ENCODE data around the gene SHMT2.

Gene SHMT2

DNA sequence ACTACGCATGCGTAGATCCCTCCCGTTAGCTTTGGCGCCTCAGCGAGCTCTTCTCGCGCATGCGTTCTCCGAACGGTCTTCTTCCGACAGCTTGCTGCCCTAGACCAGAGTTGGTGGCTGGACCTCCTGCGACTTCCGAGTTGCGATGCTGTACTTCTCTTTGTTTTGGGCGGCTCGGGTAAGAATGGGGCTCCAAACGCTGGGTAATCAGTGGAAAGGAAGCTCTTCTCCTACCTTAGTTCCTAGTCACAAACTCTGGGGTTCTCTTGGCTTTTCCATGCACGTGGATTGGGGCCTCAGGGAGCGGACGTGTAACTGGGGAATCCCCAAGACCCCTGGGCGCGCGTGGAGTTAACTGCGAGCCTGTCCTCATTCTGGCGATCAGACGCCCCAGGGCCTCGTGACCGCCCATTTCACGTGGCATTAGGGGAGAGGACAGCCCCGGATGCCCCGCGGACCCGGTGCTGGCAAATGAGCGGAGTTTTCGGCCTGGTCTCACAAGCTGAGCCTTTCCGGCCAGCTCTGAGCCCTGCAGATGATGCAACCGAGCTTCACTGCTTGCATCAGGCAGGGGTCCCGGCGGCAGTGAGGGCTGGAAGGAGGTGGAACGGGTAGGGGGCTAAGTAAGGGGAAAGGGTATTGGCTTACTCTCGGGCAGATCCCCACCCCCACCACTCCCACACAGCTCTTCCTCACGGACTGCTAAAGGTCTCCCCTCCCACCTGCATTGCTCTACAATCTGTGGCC lies at the start of gene SHMT2:
SHMT2 (plus strand) TSS at position 78 of the 747 bp plus-strand sequence; CDS start at position 146, 68 bp downstream.
- peak; percentile 94 for DNase-seq

DNA sequence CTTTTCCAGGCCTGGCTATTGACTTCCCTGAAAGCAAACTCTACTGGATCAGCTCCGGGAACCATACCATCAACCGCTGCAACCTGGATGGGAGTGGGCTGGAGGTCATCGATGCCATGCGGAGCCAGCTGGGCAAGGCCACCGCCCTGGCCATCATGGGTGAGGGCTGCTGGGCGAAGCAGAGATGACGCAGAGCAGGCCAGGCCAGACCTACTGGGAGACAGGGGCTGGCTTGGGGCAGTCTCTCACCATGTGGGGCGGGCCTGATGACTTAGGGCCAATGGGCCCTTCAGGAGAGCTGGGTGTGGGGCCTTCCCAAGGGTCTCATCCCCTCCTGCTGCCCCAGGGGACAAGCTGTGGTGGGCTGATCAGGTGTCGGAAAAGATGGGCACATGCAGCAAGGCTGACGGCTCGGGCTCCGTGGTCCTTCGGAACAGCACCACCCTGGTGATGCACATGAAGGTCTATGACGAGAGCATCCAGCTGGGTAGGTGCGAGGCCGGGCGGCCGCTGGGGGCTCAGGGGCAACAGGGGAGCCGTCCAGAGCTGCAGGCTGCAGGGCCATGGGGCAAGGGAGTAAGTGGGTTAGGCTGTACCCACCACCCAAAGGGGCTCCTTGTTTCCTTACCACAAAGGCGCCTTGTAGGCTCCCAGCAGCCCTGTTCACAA lies 49.1 kb upstream of the SHMT2 start:
- no peak for DNase-seq

DNA sequence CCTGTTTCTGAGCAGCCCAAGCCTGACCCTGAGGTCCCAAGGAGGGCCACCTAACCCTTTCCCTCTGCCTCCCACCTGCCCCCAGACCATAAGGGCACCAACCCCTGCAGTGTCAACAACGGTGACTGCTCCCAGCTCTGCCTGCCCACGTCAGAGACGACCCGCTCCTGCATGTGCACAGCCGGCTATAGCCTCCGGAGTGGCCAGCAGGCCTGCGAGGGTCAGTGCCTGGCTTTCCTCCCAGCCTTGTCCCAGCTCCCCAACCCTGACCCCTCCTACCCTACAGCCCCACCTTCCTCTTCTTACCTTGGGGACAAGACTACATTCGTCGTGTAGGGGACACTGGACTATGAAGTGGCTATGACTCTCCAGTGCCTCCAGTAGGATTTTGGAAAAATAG lies 48.4 kb upstream of the SHMT2 start:
- DNase-seq: no peak

- no peak for DNase-seq
Observed at GRCh38 chr12:57181561-57182155, 47.9 kb upstream of the SHMT2 start.

DNA sequence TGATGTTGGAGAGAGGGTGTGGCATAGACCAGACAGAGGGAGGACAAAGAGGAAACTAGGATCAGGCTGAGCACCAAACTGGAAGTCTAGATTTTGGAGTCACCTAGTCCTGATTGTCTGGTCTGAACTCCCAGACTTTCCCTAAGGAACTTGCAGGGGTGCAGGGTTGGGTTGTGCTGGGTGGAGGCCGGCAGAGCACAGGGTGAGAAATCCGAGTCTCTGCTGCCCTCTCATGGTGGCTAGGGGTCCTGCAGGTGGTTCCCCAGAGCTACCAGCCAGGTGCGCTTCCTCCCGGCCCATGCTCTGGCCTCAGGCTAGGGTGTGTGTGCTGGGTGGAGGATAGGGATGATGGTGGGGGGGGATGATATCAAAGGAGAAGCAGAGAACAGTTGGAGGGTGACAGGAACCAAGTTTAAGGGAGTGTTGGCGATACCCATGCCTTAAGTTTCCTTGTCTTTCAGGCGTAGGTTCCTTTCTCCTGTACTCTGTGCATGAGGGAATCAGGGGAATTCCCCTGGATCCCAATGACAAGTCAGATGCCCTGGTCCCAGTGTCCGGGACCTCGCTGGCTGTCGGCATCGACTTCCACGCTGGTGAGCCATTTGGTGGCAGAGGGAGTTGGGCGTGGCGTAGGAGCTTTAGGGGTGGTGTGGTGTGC lies 46.5 kb upstream of the SHMT2 start:
- peak; percentile 70 for DNase-seq

DNA sequence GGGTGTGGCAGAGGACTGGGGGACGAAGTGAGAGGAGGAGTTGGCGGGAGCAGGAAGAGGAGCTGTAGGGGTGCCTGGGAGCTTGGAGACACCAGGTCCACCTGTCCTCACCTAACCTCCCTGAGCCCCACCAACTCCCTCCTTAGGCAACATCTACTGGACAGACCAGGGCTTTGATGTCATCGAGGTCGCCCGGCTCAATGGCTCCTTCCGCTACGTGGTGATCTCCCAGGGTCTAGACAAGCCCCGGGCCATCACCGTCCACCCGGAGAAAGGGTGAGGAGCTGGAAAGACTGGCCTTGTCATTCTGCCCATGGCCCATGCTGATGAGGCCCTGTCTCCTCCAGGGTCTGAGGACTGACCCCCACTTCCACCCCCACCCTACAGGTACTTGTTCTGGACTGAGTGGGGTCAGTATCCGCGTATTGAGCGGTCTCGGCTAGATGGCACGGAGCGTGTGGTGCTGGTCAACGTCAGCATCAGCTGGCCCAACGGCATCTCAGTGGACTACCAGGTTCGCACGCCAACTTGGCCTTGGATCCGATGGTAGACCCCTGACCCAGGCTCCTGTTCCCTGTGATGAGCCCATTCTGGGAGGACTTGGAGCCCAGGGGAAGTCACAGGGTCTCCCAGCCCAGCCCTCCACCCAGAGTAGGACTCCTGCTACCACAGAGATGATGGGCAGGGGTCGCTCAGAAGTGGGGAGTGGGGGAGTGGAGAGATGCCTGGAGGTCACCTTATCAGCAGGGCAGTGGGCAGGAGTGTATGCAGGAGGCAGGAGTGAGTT lies 45.4 kb upstream of the SHMT2 start:
- DNase-seq: no peak

- DNase-seq: no peak
Observed at GRCh38 chr12:57185403-57185802, 44.1 kb upstream of the SHMT2 start.

DNA sequence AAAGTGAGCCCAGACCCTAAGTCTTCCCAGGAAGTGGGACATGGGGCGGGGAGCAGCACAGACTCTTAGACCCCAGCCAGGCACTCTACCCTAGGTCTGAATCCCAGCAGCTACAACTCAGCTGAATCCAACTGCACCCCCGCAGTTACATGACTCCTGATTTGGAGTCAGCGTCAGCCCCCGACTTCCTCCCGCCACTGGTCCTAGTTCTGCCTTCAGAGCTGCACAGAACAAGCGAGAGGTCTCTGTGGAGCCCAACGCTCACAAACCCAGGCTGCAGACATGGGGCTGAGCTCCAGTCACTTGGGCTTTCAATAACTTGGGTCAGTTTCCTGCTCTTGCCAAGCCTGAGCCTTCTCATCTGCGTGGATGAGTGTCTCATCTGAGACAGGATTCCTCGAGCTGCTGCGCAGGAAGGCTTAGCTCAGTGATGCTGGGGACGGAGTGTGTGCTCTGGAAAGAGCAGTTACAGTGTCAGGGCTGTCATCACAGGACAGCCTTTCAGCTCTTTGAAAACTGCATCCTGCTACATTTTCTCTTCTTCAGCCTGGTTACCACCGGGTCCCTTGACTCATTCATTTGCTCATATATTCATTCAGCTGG lies 43.5 kb upstream of the SHMT2 start:
- DNase-seq: no peak

GRCh38 chr12:57187222-57188089 lies 42.1 kb upstream of the SHMT2 start:
- no peak for DNase-seq

DNA sequence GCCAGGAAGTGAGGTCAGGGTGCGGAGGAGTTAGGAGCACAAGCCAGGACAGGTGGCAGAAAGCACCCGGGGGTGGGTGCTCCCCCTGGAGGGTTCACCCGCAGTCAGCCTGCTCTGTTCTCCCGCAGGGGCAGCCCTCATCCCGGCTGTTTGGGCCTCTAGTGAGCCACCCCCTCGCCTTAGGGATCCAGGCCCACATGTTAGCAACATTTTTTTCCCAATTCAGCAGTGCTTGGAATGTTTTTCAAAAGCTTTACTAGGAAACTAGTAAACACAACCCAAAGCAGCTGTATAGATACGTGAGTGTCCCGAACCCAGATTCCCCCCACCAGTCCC lies 41.5 kb upstream of the SHMT2 start:
- no peak for DNase-seq

DNA sequence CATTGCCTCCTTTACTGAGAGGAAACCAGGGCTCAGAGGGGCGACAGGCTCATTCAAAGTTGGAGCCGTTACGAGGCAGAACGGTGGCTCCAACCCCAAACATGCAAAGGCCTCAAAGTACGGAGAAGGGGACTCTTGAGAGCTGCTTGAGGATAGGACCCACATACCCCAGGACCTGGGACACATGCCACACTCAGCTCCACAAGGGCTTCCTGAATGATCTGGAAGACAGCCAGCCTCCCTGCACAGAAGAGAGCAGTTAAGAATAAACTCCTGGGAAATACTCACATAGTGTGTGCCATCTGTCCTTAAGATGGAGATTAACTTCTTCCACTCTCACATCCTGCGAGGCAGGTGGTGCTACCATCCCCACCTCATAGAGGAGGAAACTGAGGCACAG lies 39.5 kb upstream of the SHMT2 start:
- DNase-seq: peak; percentile 15

DNA sequence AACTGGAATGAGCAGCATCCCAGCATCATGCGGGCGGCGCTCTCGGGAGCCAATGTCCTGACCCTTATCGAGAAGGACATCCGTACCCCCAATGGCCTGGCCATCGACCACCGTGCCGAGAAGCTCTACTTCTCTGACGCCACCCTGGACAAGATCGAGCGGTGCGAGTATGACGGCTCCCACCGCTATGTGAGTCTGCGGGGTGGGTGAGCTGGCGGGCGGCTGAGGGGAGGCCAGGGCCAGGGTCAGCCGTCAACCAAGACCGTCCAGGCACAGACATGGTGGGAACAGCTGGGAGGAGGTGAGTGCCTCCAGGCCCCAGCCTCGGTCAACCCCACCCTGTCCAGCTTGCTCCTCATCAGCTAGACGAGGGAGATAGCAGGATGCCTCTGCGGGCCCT lies 38.7 kb upstream of the SHMT2 start:
- no peak for DNase-seq

DNA sequence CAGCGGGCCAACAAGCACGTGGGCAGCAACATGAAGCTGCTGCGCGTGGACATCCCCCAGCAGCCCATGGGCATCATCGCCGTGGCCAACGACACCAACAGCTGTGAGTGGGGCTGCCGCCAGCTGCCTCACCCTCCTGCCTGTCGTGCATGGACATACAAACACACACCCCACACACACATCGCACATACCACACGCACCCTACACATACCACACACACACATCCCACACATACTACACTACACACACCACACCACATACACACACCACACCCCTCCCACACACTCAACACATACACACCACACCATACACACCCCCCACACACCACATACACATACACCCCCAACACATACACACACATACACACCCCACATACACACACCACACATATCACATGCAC lies 38.1 kb upstream of the SHMT2 start:
- DNase-seq: no peak

DNA sequence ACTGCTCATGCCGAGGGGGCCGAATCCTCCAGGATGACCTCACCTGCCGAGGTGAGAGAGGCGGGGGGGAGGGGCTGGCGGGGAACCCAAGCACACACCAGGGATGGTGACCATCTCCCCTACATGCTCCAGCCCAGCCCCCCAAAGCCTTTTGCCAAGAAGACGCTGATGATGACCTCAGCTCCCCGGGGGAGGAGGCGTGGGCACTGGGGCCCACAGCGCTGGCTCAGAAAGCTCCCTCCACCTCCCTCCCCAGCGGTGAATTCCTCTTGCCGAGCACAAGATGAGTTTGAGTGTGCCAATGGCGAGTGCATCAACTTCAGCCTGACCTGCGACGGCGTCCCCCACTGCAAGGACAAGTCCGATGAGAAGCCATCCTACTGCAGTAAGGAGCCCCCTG lies 36.6 kb upstream of the SHMT2 start:
- DNase-seq: no peak

DNA sequence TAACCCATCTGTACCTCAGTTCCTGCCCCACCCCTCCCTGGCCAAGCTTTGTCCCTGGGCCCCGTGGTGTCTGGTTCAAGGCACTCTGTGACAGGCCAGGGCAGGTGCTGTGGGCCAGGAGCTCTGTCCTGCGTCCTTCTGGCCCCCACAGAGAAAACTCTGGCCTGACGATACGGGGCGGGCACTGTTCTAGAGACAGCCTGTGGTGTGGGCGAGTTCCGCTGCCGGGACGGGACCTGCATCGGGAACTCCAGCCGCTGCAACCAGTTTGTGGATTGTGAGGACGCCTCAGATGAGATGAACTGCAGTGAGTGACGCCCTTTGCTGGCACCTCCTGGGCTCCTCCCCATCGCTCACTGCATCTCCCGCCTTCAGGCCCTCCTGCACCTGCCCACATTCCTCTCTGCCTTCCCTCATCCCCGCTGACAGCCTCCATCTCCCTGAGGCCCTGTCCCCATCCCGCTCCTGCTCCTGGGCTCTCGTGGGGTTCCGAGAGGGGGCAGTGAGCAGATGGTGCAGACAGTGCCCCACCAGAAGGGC lies 35.7 kb upstream of the SHMT2 start:
- DNase-seq: no peak

DNA sequence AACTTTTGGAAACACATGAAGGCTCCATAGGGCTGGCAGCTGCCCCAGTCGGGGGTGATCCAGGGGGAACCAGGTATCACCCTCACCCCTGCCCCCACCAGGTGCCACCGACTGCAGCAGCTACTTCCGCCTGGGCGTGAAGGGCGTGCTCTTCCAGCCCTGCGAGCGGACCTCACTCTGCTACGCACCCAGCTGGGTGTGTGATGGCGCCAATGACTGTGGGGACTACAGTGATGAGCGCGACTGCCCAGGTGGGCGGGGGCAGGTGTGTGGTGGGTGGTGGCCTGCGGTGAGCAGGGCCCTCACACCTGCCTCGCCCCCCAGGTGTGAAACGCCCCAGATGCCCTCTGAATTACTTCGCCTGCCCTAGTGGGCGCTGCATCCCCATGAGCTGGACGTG lies 35.3 kb upstream of the SHMT2 start:
- no peak for DNase-seq

DNA sequence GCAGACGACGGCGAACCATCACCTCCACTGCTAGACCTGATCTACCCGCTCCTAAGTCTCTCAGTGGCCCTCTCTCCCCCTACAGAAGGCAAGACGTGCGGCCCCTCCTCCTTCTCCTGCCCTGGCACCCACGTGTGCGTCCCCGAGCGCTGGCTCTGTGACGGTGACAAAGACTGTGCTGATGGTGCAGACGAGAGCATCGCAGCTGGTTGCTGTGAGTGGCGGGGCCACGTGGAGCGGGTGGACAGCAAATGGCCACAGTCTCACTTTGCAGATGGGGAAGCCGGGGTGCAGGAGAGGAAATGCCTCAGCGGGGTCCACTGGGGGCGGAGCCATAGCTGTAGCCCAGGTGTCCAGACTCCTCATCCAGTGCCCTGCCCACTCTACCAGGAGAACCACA lies 34.3 kb upstream of the SHMT2 start:
- DNase-seq: no peak

DNA sequence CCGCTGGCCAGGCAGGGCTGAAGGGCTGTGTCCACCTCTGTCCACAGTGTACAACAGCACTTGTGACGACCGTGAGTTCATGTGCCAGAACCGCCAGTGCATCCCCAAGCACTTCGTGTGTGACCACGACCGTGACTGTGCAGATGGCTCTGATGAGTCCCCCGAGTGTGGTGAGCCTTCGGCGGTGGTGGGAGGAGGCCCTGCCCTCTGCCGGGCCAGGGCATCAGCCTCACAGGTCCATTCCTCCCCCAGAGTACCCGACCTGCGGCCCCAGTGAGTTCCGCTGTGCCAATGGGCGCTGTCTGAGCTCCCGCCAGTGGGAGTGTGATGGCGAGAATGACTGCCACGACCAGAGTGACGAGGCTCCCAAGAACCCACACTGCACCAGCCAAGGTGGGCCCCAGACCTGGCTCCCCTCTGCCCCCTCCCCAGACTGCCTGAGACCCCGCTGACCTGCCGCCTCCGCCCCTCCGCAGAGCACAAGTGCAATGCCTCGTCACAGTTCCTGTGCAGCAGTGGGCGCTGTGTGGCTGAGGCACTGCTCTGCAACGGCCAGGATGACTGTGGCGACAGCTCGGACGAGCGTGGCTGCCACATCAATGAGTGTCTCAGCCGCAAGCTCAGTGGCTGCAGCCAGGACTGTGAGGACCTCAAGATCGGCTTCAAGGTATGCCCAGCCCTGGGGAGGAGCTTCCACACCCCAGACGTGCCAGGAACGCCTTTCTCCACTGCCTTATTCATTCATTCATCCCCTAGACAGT lies 33.7 kb upstream of the SHMT2 start:
- no peak for DNase-seq

DNA sequence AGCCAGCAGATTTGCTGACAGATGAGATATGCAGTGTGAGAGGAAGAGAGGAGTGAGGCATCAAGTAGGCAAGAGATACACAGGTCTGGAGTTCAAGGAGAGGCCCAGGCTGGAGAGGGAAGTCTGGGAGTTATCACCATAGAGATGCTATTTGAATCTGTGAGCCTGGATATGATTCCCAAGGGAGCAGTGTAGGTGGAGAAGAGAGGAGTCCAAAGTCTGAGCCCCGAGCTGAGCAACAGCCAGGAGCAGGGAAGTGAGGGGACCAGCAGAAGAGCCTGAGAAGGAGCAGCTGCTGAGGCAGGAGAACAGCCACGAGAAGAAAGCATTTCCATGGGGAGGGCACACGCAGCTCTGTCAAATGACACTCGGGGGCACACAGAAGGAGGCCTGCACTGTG lies 33.1 kb upstream of the SHMT2 start:
- no peak for DNase-seq

- DNase-seq: no peak
Observed at GRCh38 chr12:57196956-57197355, 32.6 kb upstream of the SHMT2 start.

DNA sequence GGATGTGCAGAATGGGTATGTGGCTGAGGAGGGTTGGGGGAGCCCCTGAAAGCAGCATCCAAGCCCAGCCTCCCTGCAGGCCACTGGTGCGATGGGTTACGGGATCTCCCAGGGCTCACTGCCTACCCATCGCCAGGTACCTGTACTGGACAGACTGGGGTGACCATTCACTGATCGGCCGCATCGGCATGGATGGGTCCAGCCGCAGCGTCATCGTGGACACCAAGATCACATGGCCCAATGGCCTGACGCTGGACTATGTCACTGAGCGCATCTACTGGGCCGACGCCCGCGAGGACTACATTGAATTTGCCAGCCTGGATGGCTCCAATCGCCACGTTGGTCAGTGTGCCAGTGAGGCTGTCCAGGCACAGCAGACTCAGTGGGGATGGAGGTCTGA lies 31.2 kb upstream of the SHMT2 start:
- DNase-seq: no peak

All from NCI-H1694 (cell line).